Stimulated activated naive CD4-positive, alpha-beta T cell (primary cell): ENCODE measurements around the gene GNAQ.

Source experiments
- DNase-seq, 6 experiments: peaks; one replicate each; lab custom pipeline; 2025; lab: John Stamatoyannopoulos, UW

The GNAQ gene

GRCh38 chr9:78031893-78032729 is 500 bp upstream of the GNAQ start:
- peak; percentile 56 to 74 (median 69) for DNase-seq

GRCh38 chr9:78030553-78031443 is 813 bp downstream of the GNAQ start:
- peak; percentile 32 to 77 (median 48) for DNase-seq

DNA sequence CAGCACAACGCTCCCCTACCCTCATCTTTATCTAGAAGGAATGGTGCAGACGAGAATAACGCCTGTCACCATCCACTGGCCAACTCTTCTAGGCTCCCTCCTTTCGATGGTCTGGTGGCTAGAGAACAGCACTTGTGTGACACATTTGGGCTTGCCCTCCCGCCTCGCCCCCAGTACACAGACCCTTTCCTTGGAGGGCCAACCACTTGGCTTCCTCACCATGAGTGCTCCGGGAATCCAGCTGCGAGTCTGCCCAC is 1.4 kb downstream of the GNAQ start:
- DNase-seq = peak in 1 of 6 experiments; percentile 64

GRCh38 chr9:78029551-78030295 is 1.9 kb downstream of the GNAQ start:
- peak in 3 of 6 experiments; percentile 5 to 68 (median 45) for DNase-seq

DNA sequence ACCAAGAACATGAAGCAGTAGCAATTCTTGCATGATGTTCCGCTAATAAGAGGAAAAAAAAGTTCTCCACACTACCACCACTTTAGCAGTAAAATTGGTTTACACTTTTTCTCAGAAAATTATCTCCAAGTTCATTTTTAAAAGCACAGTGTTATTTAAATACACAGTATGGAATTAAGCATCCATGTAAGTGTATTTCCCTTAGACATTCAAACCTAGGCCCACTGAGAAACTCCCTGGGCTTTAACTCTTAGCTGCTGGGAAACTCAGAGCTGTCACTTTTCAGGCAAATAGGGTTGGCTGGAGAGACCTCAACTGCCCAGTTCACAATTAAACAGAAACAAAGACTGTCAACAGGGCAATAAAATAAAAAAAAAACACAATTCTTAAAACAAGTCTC is 2.7 kb downstream of the GNAQ start:
- DNase-seq = no peak

- DNase-seq = no peak
These were observed 4.7 kb downstream of the GNAQ start for GRCh38 chr9:78026947-78027346.

DNA sequence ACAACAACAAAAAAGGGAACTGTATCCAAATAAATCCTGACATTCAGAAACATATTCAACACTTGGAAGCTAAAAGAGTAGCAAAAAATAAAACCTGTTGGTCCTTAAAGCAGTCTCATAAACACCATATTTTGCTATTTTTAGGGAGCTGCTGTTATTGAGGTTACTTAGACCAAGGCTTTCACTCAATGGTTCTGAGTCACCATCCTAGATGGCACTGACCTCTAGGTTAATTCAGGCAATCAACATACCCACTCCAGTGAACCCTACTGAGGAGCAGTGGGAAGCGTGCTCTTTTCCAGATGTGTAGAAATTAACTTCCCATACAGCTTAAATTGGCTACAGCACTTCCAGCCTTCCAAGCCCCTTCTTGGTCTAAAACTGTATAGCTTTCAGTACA is 5.2 kb downstream of the GNAQ start:
- DNase-seq = no peak

- DNase-seq = no peak
These were observed 6.4 kb downstream of the GNAQ start for GRCh38 chr9:78025186-78025585.

DNA sequence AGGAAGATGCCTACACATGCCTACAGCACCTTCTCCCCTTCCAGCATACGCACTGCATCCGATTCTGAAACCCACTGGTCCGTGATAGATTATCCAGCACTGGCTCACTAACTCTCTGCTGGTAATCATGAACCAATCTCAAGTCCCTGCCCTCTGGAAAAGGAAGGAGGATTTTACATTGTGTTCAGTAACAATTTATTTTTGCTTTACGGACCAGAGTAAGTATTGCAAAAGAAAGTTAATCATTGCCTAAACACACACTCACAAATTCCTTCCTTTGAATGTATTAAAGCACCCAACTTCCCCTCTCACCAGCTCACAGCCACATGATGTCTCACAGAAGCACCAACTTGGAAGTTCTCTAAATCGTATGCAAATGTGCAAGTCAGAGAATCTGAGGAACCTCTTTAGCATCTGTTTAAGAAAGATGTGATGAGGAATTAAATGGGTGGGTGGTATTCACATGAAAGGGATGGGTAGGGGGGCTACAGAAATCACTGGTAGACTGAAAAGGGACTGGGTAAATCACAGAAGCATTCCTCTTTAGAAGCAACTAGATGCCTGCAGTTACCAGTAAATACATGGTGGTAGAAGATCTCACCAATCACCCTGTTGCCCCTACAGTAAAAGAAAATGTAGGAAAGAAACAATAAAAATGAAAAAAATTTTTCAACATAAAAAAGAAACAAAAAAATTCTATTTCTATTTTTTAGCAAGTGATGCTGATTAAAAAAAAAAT is 8.4 kb downstream of the GNAQ start:
- peak in 2 of 6 experiments; percentile 10 to 16 for DNase-seq

DNA sequence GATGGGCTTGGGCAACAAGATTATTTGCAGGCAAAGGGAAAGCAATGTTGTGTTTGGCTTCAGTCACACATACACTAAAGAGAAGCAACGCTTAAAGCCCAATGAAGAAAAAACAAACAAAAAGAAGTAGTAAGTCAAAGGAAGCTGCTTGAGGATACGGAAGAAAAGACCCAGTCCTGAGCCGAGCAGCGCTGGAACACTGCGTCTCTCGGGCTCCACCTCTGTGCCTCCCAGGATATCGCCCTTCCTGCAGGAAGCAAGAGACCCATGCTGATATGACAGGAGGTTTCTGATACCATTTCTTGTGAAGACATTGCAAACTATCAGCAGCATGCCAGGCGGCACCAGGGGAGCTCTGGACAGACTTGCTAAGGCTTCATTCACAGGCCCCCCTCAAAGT is 9.9 kb downstream of the GNAQ start:
- DNase-seq = no peak

- no peak for DNase-seq
These were observed 14.4 kb downstream of the GNAQ start for GRCh38 chr9:78017190-78017693.

DNA sequence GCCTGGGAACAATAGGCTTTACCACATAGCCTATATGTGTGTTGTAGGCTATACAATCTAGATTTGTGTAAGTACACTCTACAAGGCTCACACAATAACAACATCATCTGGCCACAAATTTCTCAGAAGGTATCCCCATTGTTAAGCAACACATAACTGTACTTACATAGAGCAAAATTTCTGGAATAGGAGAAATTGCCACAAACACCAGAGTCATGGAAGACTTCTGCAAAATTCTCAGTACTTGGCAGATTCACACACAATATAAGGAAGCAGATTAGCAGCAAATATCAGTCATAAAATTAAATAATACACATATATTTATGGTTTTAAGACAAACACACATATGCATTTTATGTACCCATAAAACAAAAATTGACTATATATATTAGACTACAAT is 16.4 kb downstream of the GNAQ start:
- DNase-seq = no peak

- DNase-seq = no peak
These were observed 16.8 kb downstream of the GNAQ start for GRCh38 chr9:78014776-78015175.

DNA sequence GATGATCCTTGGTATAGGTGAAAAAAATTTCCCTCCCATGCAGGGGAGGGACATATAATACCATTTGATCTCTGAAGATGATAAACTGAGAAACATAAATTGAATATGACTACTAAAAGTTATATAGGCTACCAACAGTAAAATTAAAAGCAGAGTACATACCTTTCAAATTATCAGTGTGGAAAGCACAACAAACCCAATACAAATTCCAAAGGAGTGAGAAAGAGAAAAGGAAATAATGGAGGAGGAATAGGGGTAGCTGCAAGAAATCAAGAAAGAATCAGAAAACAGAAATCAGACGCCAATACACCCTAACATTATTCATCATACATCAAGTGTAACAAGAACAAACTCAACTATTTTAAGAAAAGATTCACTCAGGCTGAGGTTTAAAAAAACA is 17.7 kb downstream of the GNAQ start:
- DNase-seq = no peak

GRCh38 chr9:78011049-78011448 is 20.6 kb downstream of the GNAQ start:
- DNase-seq = no peak

- peak in 1 of 6 experiments; percentile 30 for DNase-seq
These were observed 21.2 kb downstream of the GNAQ start for GRCh38 chr9:78010445-78010844.

GRCh38 chr9:78009186-78009585 is 22.4 kb downstream of the GNAQ start:
- DNase-seq = no peak

DNA sequence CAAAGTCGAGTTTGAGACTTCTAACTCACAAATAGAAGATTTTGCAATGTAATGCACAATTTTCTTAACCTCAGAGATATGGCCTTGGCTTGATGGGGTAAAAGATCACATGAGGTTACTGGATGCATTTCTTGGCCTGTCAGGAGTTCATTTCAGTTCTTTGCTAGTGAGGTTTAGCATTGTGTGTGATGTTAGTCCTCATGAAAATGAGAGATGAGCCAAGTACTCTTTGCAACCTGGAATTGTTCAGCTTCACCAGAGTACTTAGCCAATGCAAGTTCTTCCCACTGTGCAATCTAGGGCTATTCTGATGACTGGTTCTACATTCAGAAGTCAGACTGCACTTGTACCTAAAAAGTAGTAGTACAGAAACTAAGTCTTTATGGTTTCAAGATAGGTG is 24.9 kb downstream of the GNAQ start:
- no peak for DNase-seq

GRCh38 chr9:78005231-78006002 is 26.2 kb downstream of the GNAQ start:
- no peak for DNase-seq

DNA sequence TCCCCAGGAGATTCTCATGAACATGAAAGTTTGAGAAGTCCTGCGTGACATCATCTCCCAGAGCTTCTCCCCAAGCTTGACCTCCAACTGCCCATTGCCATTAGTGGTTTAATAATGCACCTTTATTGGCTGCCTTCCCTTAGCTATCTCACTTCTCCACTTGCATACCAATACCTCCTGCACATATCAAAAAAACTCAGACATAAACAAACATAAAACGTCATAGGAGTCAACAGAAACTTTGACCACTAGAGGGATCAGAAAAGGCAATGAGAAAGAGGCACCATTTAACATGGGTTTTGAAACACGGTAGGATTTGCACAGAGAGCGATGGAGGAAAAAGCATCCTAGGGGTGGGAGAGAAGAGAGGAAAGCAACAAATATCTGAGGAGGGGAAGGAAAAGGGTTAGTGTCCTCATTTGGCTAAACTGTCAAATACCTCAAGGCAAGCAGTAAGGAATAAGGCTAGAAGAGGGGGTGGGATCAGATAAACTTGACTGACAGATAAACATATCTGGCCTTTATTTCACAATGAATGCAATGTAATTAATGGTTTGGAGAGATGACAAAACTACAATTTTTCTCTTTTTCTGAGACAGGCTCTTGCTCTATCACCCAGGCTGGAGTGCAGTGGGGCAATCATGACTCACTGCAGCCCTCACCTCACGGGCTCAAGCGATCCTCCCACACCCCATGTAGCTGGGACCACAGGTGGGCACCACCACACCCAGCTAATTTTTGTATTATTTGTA is 27.0 kb downstream of the GNAQ start:
- no peak for DNase-seq
